Activated CD8-positive, alpha-beta memory T cell treated with anti-CD3 and anti-CD28 coated beads, Interleukin-2, amount 10 ng/mL, durations not matched to agents 7 days and 5 days (primary cell): ENCODE measurements around the gene UVRAG. TPM values are rescaled to one million over a fixed set of nuclear protein-coding genes. Genes with fewer than 3 reads are reported as not detected.

Experiments used
- ATAC-seq: fragments of 150-1000 bp; cut with Tn5 transposase; one replicate; pipeline ENCODE4 v1.10.0; 2021; ENCODE audit warnings: moderate library complexity
- CTCF ChIA-PET: fragments of 350-600 bp; sonication (Branson Sonifier 250); formaldehyde crosslinking; loops from one replicate; lab custom pipeline; 2021; ENCODE audit warnings: antibody characterized with exemption; lab: Charles Lee
- DNase-seq: peaks from one replicate; pipeline ENCODE4 v3.0.0-alpha.2; 2020
- H3K27ac Mint-ChIP-seq: one replicate; pipeline ENCODE4 v1.8.0; 2021; ENCODE audit warnings: mild to moderate bottlenecking, mixed read lengths
- H3K27me3 Mint-ChIP-seq: one replicate; pipeline ENCODE4 v1.8.0; 2021; ENCODE audit warnings: mixed read lengths
- H3K36me3 Mint-ChIP-seq: one replicate; pipeline ENCODE4 v1.8.0; 2021; ENCODE audit warnings: mild to moderate bottlenecking, mixed read lengths
- H3K4me1 Mint-ChIP-seq: one replicate; pipeline ENCODE4 v1.8.0; 2021; ENCODE audit warnings: mixed read lengths
- H3K4me3 Mint-ChIP-seq: one replicate; pipeline ENCODE4 v1.8.0; 2021; ENCODE audit warnings: mild to moderate bottlenecking, moderate library complexity, mixed read lengths
- H3K9me3 Mint-ChIP-seq: one replicate; pipeline ENCODE4 v1.8.0; 2022; ENCODE audit warnings: low read depth, mixed read lengths
- total RNA-seq, 2 experiments: library from RNA; stranded (reverse); gene quantifications; one replicate each; pipeline ENCODE4 v1.2.3, GENCODE V29; 2021

Gene UVRAG
- total RNA-seq, 2 experiments from 2014 or later, result 17.4 to 25.5 TPM

GRCh38 chr11:75777461-75778110 is 37.4 kb upstream of the UVRAG start:
- Mint-ChIP-seq H3K4me3 (no peak overlapping the region), H3K4me1 (peaks cover 37% of the 10 kb centered on the region), H3K27me3 (no peaks in the 10 kb centered on the region), H3K9me3 (no peaks in the 10 kb centered on the region), H3K27ac (peak overlapping the region; percentile 64), H3K36me3 (no peaks in the 10 kb centered on the region)
- DNase-seq (peak; percentile 48), ATAC-seq (peak; percentile 64)
- CTCF ChIA-PET, result interaction anchor here (0.6 to 1.9 kb wide), 6 partner anchors 9 to 219 kb away, joined by 3 to 6 read pairs (median 4); partner anchors contain the start of gene DGAT2

- H3K36me3 Mint-ChIP-seq, result no peaks in the 10 kb centered on the region
- DNase-seq, result no peak
- H3K27me3 Mint-ChIP-seq, result no peaks in the 10 kb centered on the region
- CTCF ChIA-PET, result interaction anchor here (2.1 kb wide), 1 partner anchor 24 kb away, joined by 10 read pairs; no protein-coding TSS in a partner anchor
- ATAC-seq, result no peak
- H3K4me1 Mint-ChIP-seq, result peaks cover 35% of the 10 kb centered on the region
- no peak overlapping the region for H3K4me3 Mint-ChIP-seq
- H3K27ac Mint-ChIP-seq, result no peak overlapping the region
- H3K9me3 Mint-ChIP-seq, result no peaks in the 10 kb centered on the region
These were observed 36.0 kb upstream of the UVRAG start for GRCh38 chr11:75778962-75779361.

GRCh38 chr11:75779960-75780359 is 35.0 kb upstream of the UVRAG start:
- no peak for DNase-seq
- Mint-ChIP-seq H3K4me1 (peaks cover 28% of the 10 kb centered on the region), H3K9me3 (no peaks in the 10 kb centered on the region), H3K36me3 (no peaks in the 10 kb centered on the region), H3K27ac (no peak overlapping the region), H3K4me3 (no peak overlapping the region), H3K27me3 (no peaks in the 10 kb centered on the region)
- ATAC-seq, result no peak
- CTCF ChIA-PET, result interaction anchor here (2.1 kb wide), 1 partner anchor 23 kb away, joined by 10 read pairs; no protein-coding TSS in a partner anchor

GRCh38 chr11:75780888-75781287 is 34.1 kb upstream of the UVRAG start:
- Mint-ChIP-seq H3K36me3 (no peaks in the 10 kb centered on the region), H3K4me1 (peaks cover 28% of the 10 kb centered on the region), H3K27me3 (no peaks in the 10 kb centered on the region), H3K4me3 (no peak overlapping the region), H3K27ac (no peak overlapping the region), H3K9me3 (no peaks in the 10 kb centered on the region)
- no peak for ATAC-seq
- no peak for DNase-seq
- CTCF ChIA-PET, result interaction anchor here (1.5 kb wide), 1 partner anchor 12 kb away, joined by 4 read pairs; the partner anchor contains the start of gene DGAT2

GRCh38 chr11:75781296-75781695 is 33.7 kb upstream of the UVRAG start:
- Mint-ChIP-seq H3K27ac (no peak overlapping the region), H3K9me3 (no peaks in the 10 kb centered on the region), H3K4me1 (peaks cover 27% of the 10 kb centered on the region), H3K27me3 (no peaks in the 10 kb centered on the region), H3K36me3 (no peaks in the 10 kb centered on the region), H3K4me3 (no peak overlapping the region)
- DNase-seq (no peak), ATAC-seq (no peak)
- CTCF ChIA-PET, result interaction anchor here (1.5 kb wide), 1 partner anchor 13 kb away, joined by 4 read pairs; the partner anchor contains the start of gene DGAT2

GRCh38 chr11:75781831-75782230 is 33.2 kb upstream of the UVRAG start:
- Mint-ChIP-seq H3K9me3 (no peaks in the 10 kb centered on the region), H3K4me3 (no peak overlapping the region), H3K36me3 (no peaks in the 10 kb centered on the region), H3K27me3 (no peaks in the 10 kb centered on the region), H3K27ac (no peak overlapping the region), H3K4me1 (peaks cover 25% of the 10 kb centered on the region)
- ATAC-seq (no peak), DNase-seq (no peak)
- CTCF ChIA-PET, result interaction anchor here (1.5 kb wide), 1 partner anchor 13 kb away, joined by 4 read pairs; the partner anchor contains the start of gene DGAT2

- Mint-ChIP-seq H3K9me3 (no peaks in the 10 kb centered on the region), H3K4me1 (peaks cover 16% of the 10 kb centered on the region), H3K27ac (no peak overlapping the region), H3K4me3 (no peak overlapping the region), H3K36me3 (no peaks in the 10 kb centered on the region), H3K27me3 (no peaks in the 10 kb centered on the region)
- CTCF ChIA-PET, result no interaction called here
- no peak for DNase-seq
- no peak for ATAC-seq
These were observed 32.3 kb upstream of the UVRAG start for GRCh38 chr11:75782540-75783263.

- Mint-ChIP-seq H3K9me3 (no peaks in the 10 kb centered on the region), H3K4me1 (peaks cover 10% of the 10 kb centered on the region), H3K4me3 (no peak overlapping the region), H3K27me3 (no peaks in the 10 kb centered on the region), H3K27ac (no peak overlapping the region), H3K36me3 (no peaks in the 10 kb centered on the region)
- DNase-seq, result no peak
- ATAC-seq, result no peak
- CTCF ChIA-PET, result no interaction called here
These were observed 31.5 kb upstream of the UVRAG start for GRCh38 chr11:75783416-75784084.

GRCh38 chr11:75784085-75784478 is 30.9 kb upstream of the UVRAG start:
- Mint-ChIP-seq H3K36me3 (no peaks in the 10 kb centered on the region), H3K9me3 (no peaks in the 10 kb centered on the region), H3K4me1 (peaks cover 10% of the 10 kb centered on the region), H3K27me3 (no peaks in the 10 kb centered on the region), H3K27ac (no peak overlapping the region), H3K4me3 (no peak overlapping the region)
- CTCF ChIA-PET, result no interaction called here
- no peak for ATAC-seq
- no peak for DNase-seq

GRCh38 chr11:75784506-75784905 is 30.5 kb upstream of the UVRAG start:
- Mint-ChIP-seq H3K27ac (no peak overlapping the region), H3K4me1 (peaks cover 10% of the 10 kb centered on the region), H3K36me3 (no peaks in the 10 kb centered on the region), H3K27me3 (no peaks in the 10 kb centered on the region), H3K4me3 (no peak overlapping the region), H3K9me3 (no peaks in the 10 kb centered on the region)
- DNase-seq, result no peak
- CTCF ChIA-PET, result no interaction called here
- ATAC-seq, result no peak

- DNase-seq (no peak), ATAC-seq (no peak)
- H3K27ac Mint-ChIP-seq, result no peak overlapping the region
- peaks cover 5% of the 10 kb centered on the region for H3K4me1 Mint-ChIP-seq
- H3K9me3 Mint-ChIP-seq, result no peaks in the 10 kb centered on the region
- no peaks in the 10 kb centered on the region for H3K27me3 Mint-ChIP-seq
- CTCF ChIA-PET, result no interaction called here
- H3K4me3 Mint-ChIP-seq, result no peak overlapping the region
- no peaks in the 10 kb centered on the region for H3K36me3 Mint-ChIP-seq
These were observed 29.8 kb upstream of the UVRAG start for GRCh38 chr11:75785187-75785586.

GRCh38 chr11:75786101-75786736 is 28.8 kb upstream of the UVRAG start:
- Mint-ChIP-seq H3K9me3 (no peaks in the 10 kb centered on the region), H3K27ac (no peak overlapping the region), H3K36me3 (no peaks in the 10 kb centered on the region), H3K27me3 (no peaks in the 10 kb centered on the region), H3K4me1 (peaks cover 5% of the 10 kb centered on the region), H3K4me3 (no peak overlapping the region)
- DNase-seq (no peak), ATAC-seq (no peak)
- CTCF ChIA-PET, result no interaction called here

GRCh38 chr11:75789521-75789920 is 25.5 kb upstream of the UVRAG start:
- DNase-seq (no peak), ATAC-seq (no peak)
- Mint-ChIP-seq H3K27ac (no peak overlapping the region), H3K9me3 (no peaks in the 10 kb centered on the region), H3K27me3 (no peaks in the 10 kb centered on the region), H3K4me3 (no peak overlapping the region), H3K36me3 (no peaks in the 10 kb centered on the region), H3K4me1 (no peaks in the 10 kb centered on the region)
- CTCF ChIA-PET, result interaction anchor here (0.8 to 1.3 kb wide), 2 partner anchors 14 to 66 kb away, joined by 4 read pairs; no protein-coding TSS in a partner anchor
